Retina (tissue), 1 donor: ENCODE measurements around the gene LRP1-AS.

ENCODE experiments used
- DNase-seq: peaks from one replicate; pipeline ENCODE4 v3.0.0-alpha.2; 2016

Gene LRP1-AS

DNA sequence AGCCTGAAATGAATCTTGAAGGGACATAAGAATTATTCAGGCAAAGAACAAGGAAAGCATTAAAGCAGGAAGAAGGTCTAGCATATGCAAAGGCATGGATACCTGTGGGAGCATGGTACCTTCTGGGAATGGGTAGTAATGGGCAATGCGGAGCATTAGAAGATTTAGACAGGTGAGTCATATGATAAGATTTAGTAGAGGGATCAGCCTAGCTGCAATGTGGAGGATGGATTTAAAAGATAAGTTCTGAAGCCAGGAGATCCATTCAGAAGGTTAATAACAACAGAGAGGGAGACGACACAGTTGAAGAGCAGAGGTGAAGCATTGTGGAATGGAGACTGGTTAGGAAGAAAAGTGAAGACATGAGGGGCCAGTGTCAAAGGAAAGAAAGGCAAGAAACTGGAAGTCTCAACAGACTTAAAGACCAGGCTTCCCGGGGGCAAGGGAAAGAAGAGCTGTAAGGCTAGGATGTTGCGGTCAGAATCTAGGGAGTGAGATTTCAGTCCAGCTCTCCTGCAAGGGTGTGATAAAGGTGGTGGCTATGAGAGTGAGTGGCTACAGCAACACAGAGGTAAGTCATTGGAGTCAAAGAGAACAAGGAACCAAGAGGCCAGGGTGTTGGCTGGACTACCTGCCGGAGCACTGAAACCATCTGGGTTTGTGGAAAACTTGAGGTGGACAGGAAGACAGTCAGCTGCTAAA, 30.7 kb downstream of the LRP1-AS start:
- DNase-seq, result no peak

- no peak for DNase-seq
Observed at GRCh38 chr12:57112492-57113294, 34.7 kb downstream of the LRP1-AS start.

GRCh38 chr12:57111031-57111734, 36.2 kb downstream of the LRP1-AS start, which contains the start of gene STAT6:
STAT6 (minus strand) TSS chr12:57111362; CDS start chr12:57108278, 3,084 bp downstream.
- peak; percentile 78 for DNase-seq

DNA sequence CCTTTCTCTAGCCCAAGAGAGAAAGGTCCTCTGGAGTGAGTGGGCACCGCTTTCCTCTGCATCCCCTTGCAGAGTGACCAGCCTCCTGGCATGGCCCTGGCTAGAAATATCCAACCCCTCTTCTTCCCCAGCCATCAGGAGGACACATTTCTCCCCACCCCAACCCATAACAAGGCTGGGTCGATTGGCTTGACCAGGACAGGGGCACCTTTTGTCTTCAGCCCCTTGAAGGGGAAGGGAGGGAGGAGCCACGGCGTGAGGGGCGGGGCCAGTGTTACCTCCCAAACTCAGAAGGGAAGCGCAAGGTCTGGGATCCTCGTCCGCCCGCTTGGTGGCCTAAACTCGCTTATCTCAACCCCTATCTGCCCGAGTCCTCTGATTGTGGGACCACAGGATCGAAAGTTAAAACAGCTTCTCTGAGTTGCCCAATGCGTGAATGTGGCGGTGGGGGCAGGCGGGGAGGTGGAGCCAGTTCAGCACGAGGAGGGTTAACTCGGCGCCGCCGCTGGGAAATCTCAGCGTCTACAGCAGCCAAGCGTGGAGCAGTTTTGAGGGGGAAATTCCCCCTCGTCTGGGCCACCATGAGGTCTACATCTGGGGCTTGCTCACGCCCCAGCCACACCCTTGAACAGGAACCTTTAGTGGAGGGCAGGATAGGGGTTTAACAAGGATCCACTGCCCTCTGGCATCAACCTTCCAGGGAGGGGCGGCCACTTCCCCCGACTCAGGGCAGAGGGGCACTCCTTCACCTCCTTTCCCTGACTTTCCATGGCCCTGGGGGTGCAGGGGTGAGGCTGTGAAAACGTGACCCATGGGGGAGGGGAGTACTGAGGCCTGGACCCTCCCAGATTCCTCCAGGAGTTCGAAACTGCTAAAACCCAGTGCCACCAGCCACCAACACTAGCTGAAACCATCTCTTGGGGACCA, 37.1 kb downstream of the LRP1-AS start:
- DNase-seq, result peak; percentile 82

DNA sequence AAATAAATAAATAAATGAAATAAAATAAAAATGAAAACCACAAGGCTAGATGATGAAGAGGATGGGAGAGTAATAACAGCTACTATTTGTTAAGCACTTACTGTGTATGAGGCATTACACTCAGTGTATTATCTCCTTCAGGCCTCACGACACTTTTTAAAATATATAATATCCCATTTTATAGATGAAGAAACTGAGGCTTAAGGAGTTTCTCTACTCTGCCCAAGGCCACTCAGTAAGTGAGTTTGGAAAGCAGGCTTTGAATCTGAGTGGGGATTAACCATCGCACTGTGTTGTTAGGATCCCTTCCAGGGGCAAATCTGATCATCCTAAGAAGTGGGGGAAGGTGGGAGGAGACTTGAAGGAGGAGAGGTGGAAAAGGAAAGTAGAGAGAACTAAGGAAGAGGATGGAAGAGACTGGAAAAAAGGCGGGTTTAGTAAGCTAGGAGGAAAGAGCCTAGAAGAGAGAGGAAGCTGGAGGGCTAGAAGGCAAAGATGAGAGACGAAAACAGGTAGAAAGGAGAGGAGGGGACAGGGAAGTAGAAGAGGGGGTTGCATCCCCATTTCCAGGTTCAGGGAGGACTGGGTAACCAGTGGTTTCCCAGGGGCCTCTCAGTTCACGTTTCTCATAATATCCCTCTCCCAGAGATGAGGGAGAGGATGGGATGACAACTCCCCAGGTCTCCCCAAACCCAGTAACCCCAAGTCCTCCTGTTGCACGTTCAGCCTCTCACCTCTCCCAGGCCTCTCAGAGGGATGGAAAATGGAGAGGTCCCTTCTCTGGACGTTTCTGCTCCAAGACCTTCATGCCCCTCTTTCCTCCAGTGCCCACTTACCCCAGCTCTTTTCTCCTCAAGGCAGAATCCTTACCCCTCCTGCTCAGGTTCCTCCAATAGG, 38.0 kb downstream of the LRP1-AS start:
- DNase-seq, result no peak

- peak; percentile 64 for DNase-seq
Observed at GRCh38 chr12:57107456-57108155, 39.8 kb downstream of the LRP1-AS start.

GRCh38 chr12:57106021-57106708, 41.3 kb downstream of the LRP1-AS start:
- no peak for DNase-seq

- no peak for DNase-seq
Observed at GRCh38 chr12:57105011-57105753, 42.2 kb downstream of the LRP1-AS start.

DNA sequence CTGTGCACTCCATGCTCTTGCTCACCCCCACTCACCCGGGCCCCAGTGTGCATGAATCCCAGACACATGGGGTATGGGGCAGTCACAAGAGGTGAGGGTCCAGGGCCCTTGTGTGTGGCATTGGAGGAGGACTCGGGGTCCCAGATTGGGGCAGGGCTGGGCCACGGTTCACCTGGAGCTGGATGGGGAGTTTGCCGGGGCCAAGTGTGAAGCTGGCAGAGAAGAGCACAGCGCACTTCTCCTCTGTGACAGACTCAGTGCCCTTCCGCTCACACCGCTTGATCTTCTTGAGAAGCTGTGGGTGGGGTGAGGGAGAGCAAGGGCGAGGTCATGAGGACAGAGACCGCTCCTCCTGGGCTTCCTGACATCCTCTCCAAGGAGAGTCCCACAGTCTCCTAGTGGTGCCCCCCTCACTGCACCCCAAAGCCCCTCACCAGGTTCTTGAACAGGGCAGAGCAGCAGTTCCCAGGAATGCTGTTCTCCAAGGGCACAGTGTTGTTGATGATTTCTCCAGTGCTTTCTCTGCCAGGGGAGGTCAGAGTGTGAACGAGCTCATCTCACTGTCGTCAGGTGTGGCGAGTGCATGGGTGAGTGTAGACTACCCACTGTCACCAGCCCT, 43.0 kb downstream of the LRP1-AS start:
- no peak for DNase-seq

DNA sequence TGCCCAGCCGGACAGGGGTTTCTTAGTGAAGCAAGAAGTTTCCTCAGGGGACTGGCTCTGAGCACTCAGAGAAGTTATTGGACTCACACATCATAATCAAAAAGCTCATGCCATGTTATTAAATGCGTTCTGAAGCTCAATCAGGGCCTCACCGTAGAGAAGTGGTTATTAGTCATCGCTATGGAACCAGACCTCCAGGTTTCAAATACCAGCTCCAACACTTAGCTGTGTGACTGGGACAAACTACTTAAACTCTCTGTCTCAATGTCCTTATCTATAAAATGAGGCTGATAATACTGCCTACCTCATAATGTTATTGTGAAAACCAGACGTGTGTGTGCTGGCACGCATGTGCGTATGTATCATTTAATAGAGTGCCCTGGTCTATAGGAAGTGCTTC, 43.6 kb downstream of the LRP1-AS start:
- no peak for DNase-seq

DNA sequence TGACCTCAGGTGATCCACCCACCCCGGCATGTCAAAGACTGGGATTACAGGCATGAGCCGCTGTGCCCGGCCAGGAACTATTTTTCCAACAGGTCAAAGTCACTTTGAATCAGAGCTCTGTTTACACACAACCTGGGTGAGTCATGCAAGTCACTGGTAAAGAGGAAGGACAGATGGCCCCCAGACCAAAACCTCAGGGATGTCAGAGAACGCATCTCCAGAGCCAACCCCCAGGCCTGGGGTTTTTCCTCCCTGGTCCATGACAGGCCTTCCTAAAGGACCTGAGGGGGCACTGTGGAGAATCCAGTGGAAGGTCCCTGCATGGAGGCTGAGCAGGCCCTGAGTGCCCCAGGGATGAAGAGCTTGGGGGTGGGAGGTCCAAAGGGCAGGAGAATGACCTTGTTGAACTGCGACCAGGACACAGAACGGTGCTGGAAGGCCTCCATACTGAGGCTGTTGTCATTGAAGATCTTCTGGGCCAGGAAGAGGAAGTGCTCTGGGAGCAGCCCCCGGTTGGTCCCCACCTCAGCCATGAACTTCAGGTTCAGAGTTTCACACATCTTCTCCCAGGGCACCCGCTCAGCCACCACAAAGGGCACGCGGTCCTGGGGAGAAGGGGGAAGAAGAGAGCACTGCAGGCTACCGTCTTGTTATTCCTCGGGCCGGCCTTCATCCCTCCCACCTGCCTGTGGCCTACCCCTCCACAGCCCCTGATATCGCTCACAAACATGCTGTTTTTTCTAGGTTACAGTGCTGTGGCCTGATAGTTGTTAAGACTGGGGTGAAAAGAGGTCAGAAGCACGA, 45.3 kb downstream of the LRP1-AS start:
- no peak for DNase-seq

GRCh38 chr12:57099766-57100165, 47.7 kb downstream of the LRP1-AS start:
- DNase-seq, result no peak

- no peak for DNase-seq
Observed at GRCh38 chr12:57099047-57099714, 48.2 kb downstream of the LRP1-AS start.

- DNase-seq, result no peak
Observed at GRCh38 chr12:57098546-57098945, 48.9 kb downstream of the LRP1-AS start.

- DNase-seq, result no peak
Observed at GRCh38 chr12:57097554-57097835, 49.9 kb downstream of the LRP1-AS start.

DNA sequence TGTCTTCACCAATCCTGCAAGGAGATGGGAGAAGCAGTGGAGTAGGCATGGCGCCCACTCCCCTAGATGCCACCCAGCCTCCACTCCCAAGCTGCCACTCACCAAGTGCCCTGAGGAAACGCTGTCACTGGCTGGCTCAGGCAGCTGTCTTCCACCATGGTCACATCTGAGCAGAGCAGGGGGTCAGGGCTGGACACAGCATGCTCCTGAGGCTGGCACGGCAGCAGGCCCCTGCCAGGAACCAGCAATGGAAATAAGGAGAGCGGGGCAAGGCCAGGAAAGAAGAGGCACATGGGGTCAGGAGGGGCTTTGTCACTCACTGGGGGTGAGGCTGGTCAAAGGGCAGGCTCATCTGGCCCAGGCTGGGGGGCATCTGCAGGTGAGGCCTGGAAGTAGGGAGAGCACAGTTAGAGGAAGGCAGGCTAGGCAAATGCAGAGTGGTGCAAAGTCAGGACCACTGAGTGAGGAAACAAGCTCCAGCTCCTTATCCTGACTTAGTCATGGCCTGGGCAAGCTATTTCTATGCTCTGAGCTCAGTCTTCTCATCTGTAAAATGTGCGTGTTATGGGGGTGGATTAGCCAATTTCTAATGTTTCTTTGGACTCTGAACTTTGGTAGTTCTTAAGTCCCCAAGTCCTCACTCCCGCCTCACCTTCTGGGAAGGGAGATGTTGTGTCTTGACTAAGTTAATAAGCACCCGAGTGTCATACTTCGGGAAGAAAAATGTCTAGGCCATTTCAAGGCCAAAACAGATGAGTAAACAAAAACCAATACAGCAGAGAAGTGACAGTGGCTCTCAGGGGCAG, 50.5 kb downstream of the LRP1-AS start:
- no peak for DNase-seq

DNA sequence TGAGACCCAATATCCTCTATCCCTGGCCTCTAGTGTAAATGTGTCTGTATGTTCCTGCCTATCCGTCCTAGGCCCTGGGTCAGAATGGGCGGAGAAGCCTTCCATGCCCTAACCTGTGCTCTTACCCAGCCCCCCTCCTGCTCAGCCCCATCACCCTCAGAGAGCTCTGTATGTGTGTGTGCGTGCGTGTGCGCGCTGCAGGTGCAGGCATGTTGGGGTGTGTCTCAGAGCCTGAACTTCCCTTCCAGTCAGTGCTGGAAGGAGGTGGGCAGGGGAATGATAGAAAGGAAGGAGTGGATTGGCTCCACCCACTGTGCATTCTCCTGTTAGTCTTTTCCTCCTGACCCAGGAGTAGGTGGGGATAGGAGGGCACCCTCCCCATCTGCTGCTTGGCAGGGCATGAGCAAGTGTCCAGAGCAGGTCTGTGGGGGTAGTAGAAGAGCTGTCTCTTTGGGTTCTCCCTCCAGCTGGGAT, 51.3 kb downstream of the LRP1-AS start:
- no peak for DNase-seq
